Activated T-helper 2 cell treated with anti-CD3 and anti-CD28 coated beads, Interferon-gamma antibody, Interleukin-2, Interleukin-4, amounts not matched to agents 10 μg/mL and 5 μg/mL and 100 μg/mL, durations not matched to agents 14 hours and 24 hours and 36 hours (primary cell): ENCODE measurements around the gene SYTL2. TPM values are rescaled to one million over a fixed set of nuclear protein-coding genes. Genes with fewer than 3 reads are reported as not detected.
"Not testable (repeated sequence)": the region's sequence is repeated elsewhere in the genome, so short reads cannot be mapped to it uniquely, and the experiment has no call there.

Experiments
- DNase-seq: peaks from one replicate; pipeline ENCODE4 v3.0.0; 2021; ENCODE audit warnings: low spot score
- H3K27ac Mint-ChIP-seq: one replicate; pipeline ENCODE4 v1.8.0; 2021; ENCODE audit warnings: mixed read lengths
- H3K27me3 Mint-ChIP-seq: one replicate; pipeline ENCODE4 v1.8.0; 2021; ENCODE audit warnings: low read depth, mixed read lengths
- H3K36me3 Mint-ChIP-seq: one replicate; pipeline ENCODE4 v1.8.0; 2021; ENCODE audit warnings: low read depth, mixed read lengths
- H3K4me1 Mint-ChIP-seq: one replicate; pipeline ENCODE4 v1.8.0; 2021; ENCODE audit warnings: low read depth, mixed read lengths
- H3K4me3 Mint-ChIP-seq: one replicate; pipeline ENCODE4 v1.8.0; 2021; ENCODE audit warnings: low read depth, mild to moderate bottlenecking, moderate library complexity, mixed read lengths
- H3K9me3 Mint-ChIP-seq: one replicate; pipeline ENCODE4 v1.8.0; 2021; ENCODE audit warnings: mixed read lengths
- intact Hi-C: fragments of 100-400 bp; cut with micrococcal nuclease; formaldehyde crosslinking; loops from one replicate; pipeline ENCODE4 v1.15.1; 2023
- total RNA-seq: library from RNA; stranded (reverse); gene quantifications from 2 replicates; pipeline ENCODE4 v1.2.3, GENCODE V29; 2022

SYTL2 gene, protein sequence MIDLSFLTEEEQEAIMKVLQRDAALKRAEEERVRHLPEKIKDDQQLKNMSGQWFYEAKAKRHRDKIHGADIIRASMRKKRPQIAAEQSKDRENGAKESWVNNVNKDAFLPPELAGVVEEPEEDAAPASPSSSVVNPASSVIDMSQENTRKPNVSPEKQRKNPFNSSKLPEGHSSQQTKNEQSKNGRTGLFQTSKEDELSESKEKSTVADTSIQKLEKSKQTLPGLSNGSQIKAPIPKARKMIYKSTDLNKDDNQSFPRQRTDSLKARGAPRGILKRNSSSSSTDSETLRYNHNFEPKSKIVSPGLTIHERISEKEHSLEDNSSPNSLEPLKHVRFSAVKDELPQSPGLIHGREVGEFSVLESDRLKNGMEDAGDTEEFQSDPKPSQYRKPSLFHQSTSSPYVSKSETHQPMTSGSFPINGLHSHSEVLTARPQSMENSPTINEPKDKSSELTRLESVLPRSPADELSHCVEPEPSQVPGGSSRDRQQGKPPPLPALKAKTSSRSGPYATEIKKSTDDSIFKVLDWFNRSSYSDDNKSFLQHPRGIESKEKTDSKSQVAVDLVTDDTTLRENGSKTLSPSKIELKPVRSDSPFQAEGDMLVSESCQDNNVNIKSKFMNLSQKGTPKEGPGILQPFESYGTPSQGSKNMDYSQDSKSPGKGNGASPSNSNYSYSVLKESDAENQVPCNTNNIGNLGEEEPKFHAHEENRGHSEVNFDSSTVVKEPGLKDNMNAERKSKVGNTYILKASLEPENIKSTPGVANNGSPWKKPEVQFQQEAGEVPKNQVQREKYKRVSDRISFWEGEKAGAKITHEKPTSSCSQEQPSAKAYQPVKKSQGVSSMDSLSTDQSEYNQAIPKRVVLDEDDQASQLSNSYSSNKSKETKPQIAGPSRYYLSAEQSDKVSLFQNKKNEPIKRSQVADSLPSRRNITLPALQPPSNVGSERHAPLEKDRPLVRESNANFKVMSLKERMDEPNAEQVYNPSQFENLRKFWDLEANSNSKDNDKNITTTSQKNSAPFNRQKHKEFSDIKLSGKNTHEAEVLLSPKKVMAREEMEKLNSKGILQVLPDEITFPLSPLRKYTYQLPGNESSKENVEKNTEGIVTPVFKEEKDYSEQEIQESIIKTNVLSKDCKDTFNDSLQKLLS (N-terminal part only)
- 16.0 and 17.3 TPM in 2 replicates for total RNA-seq

GRCh38 chr11:85810871-85811611 lies at the start of gene SYTL2:
SYTL2 (minus strand) TSS chr11:85811141; CDS start chr11:85757725, 53,416 bp downstream.
- peak within 1 kb of the TSS; percentile 82 for H3K4me3 Mint-ChIP-seq
- H3K4me1 Mint-ChIP-seq = peaks cover 45% of the 10 kb centered on the region
- DNase-seq = peak; percentile 74
- intact Hi-C loops = loop anchor here (1.0 to 5.0 kb wide), 4 partner anchors 12 to 184 kb away; partner anchors contain the start of genes DLG2 and TMEM126B
- peaks cover 3% of the 10 kb centered on the region for H3K27me3 Mint-ChIP-seq
- H3K36me3 Mint-ChIP-seq = no peaks in the 10 kb centered on the region
- H3K9me3 Mint-ChIP-seq = no peaks in the 10 kb centered on the region
- peak within 1 kb of the TSS; percentile 52 for H3K27ac Mint-ChIP-seq

- H3K9me3 Mint-ChIP-seq, H3K4me3 Mint-ChIP-seq, H3K36me3 Mint-ChIP-seq, H3K4me1 Mint-ChIP-seq, H3K27ac Mint-ChIP-seq, DNase-seq: not testable (repeated sequence)
- intact Hi-C loops = loop anchor here (5.0 to 10.0 kb wide), 4 partner anchors 88 to 825 kb away; partner anchors contain the start of gene EED
- H3K27me3 Mint-ChIP-seq = peaks cover 32% of the 10 kb centered on the region
These were observed 48.6 kb upstream of the SYTL2 start for GRCh38 chr11:85859541-85859940.

DNA sequence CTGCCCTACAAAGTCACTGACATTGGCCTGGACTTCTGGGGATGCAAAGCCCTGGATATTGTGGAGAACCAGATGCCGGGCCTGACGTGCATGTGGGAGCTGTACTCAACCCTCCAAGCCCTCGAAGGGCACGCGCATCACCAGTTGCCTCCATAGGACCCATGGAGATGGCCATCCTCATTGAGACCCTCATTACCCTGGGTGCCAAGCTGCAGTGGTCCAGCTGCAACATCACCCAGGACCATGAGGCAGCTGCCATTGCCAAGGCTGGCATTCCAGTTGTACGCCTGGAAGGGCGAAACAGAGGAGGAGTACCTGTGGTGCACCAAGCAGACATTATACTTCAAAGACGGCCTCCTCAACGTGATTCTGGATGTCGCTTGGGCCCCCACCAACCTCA lies 46.2 kb upstream of the SYTL2 start:
- no peak for DNase-seq
- Mint-ChIP-seq H3K27ac (no peak overlapping the region), H3K36me3 (peaks cover 7% of the 10 kb centered on the region), H3K27me3 (peaks cover 17% of the 10 kb centered on the region), H3K4me1 (peaks cover 13% of the 10 kb centered on the region), H3K4me3 (no peak overlapping the region), H3K9me3 (no peaks in the 10 kb centered on the region)
- intact Hi-C loops = loop anchor here (5.0 to 10.0 kb wide), 4 partner anchors 90 to 828 kb away; partner anchors contain the start of gene EED

DNA sequence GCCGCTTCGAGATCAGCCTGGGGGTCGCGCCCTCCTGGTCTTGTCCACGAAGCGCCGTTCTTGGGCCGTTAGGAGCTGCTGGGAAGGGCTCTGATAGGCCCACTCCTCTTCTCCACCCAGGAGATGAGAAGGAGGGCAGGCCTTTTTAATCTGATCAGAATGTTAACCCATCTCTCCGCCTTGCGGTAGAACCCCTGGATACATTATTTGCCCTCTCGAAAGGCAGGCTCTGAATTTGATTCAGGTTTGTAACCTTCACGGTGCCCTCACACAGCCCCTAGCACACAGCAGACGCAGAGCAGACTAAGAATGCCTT lies 44.4 kb upstream of the SYTL2 start, which contains the start of gene CCDC83:
TSS of gene CCDC83 (plus strand) at position 43 of the 316 bp plus-strand sequence. CDS start 9,741 bp downstream, outside the sequence.
- Mint-ChIP-seq H3K27me3 (peaks cover 5% of the 10 kb centered on the region), H3K27ac (peak within 1 kb of the TSS; percentile 90), H3K4me1 (peaks cover 13% of the 10 kb centered on the region), H3K4me3 (peak within 1 kb of the TSS; percentile 84), H3K36me3 (peaks cover 14% of the 10 kb centered on the region), H3K9me3 (peaks cover under 1% of the 10 kb centered on the region)
- intact Hi-C loops = loop anchor here (1.0 to 10.0 kb wide), 8 partner anchors 28 to 830 kb away; partner anchors contain the start of gene EED
- no peak for DNase-seq

DNA sequence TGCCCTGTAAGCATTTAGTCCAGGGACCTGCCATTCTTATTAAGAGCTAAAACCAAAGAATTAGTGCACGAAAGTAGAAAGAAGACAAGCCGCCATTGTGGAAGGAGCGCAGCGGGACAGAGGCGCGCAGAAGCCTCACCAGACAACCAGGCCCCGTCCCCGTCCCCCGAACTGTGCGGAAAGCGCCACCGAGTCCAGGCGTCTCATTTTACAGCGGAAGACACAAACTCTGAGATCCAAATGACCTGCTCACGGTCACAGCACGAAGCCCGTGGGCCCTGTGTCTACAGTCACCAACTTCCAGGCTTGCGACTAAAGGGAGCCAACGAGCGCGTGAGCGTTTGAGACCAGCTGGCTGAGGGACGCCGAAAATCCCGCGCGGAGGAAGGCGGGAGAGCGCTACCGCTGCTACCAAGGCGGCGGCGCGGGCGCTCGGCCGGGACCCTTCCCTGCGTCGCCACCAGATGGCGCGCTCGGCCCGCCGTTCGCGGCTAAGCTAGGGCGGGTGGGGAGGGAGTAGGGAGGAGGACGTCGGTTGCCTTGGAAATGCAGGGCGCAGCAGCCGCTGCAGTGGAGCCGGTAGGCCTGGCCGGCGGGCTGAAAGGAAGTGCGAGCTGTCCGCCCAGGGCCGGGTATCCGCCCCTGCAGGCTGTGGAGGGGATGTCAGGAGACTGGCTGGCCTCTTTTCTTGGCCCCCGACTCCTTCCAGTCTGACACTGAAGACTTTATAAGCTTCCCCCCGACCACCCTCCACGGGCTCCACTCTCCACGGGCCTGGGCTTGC lies 43.8 kb upstream of the SYTL2 start:
- peaks cover 13% of the 10 kb centered on the region for H3K4me1 Mint-ChIP-seq
- H3K4me3 Mint-ChIP-seq = peak overlapping the region; percentile 84
- peaks cover 3% of the 10 kb centered on the region for H3K27me3 Mint-ChIP-seq
- DNase-seq = peak; percentile 87
- intact Hi-C loops = loop anchor here (1.0 to 10.0 kb wide), 10 partner anchors 27 to 963 kb away; partner anchors contain the start of gene EED
- H3K9me3 Mint-ChIP-seq = peaks cover 4% of the 10 kb centered on the region
- H3K27ac Mint-ChIP-seq = peak overlapping the region; percentile 90
- H3K36me3 Mint-ChIP-seq = peaks cover 17% of the 10 kb centered on the region

GRCh38 chr11:85854212-85854556 lies 43.2 kb upstream of the SYTL2 start:
- H3K4me3 Mint-ChIP-seq = peak overlapping the region; percentile 84
- no peak for DNase-seq
- no peaks in the 10 kb centered on the region for H3K27me3 Mint-ChIP-seq
- H3K9me3 Mint-ChIP-seq = peaks cover 4% of the 10 kb centered on the region
- peaks cover 17% of the 10 kb centered on the region for H3K36me3 Mint-ChIP-seq
- peaks cover 13% of the 10 kb centered on the region for H3K4me1 Mint-ChIP-seq
- H3K27ac Mint-ChIP-seq = peak overlapping the region; percentile 90
- intact Hi-C loops = loop anchor here (1.0 to 10.0 kb wide), 8 partner anchors 160 to 963 kb away; partner anchors contain the start of gene EED

GRCh38 chr11:85853541-85853940 lies 42.6 kb upstream of the SYTL2 start:
- intact Hi-C loops = loop anchor here (5.0 to 10.0 kb wide), 4 partner anchors 391 to 964 kb away; partner anchors contain the start of gene EED
- H3K4me3 Mint-ChIP-seq = peak overlapping the region; percentile 2
- H3K27ac Mint-ChIP-seq, DNase-seq, H3K27me3 Mint-ChIP-seq, H3K9me3 Mint-ChIP-seq: not testable (repeated sequence)
- peaks cover 17% of the 10 kb centered on the region for H3K36me3 Mint-ChIP-seq
- peaks cover 13% of the 10 kb centered on the region for H3K4me1 Mint-ChIP-seq

DNA sequence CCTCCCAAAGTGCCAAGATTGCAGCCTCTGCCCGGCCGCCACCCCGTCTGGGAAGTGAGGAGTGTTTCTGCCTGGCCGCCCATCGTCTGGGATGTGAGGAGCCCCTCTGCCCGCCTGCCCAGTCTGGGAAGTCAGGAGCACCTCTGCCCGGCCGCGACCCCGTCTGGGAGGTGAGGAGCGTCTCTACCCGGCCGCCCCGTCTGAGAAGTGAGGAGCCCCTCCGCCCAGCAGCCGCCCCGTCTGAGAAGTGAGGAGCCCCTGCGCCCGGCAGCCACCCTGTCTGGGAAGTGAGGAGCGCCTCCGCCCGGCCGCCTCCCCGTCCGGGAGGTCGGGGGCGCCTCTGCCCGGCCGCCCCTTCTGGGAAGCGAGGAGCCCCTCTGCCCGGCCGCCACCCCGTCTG lies 41.8 kb upstream of the SYTL2 start:
- H3K4me3 Mint-ChIP-seq, H3K27me3 Mint-ChIP-seq, H3K27ac Mint-ChIP-seq, H3K9me3 Mint-ChIP-seq, DNase-seq: not testable (repeated sequence)
- Mint-ChIP-seq H3K36me3 (peaks cover 17% of the 10 kb centered on the region), H3K4me1 (peaks cover 13% of the 10 kb centered on the region)
- intact Hi-C loops = loop anchor here (5.0 to 10.0 kb wide), 4 partner anchors 392 to 965 kb away; partner anchors contain the start of gene EED

- no peaks in the 10 kb centered on the region for H3K27me3 Mint-ChIP-seq
- peaks cover 17% of the 10 kb centered on the region for H3K36me3 Mint-ChIP-seq
- no peak overlapping the region for H3K4me3 Mint-ChIP-seq
- H3K27ac Mint-ChIP-seq = no peak overlapping the region
- intact Hi-C loops = no loop called here
- H3K9me3 Mint-ChIP-seq = peaks cover 14% of the 10 kb centered on the region
- DNase-seq = no peak
- peaks cover 13% of the 10 kb centered on the region for H3K4me1 Mint-ChIP-seq
These were observed 37.6 kb upstream of the SYTL2 start for GRCh38 chr11:85848556-85848955.

GRCh38 chr11:85848006-85848405 lies 37.1 kb upstream of the SYTL2 start:
- Mint-ChIP-seq H3K36me3 (peaks cover 14% of the 10 kb centered on the region), H3K9me3 (peaks cover 14% of the 10 kb centered on the region), H3K27me3 (no peaks in the 10 kb centered on the region), H3K4me1 (peaks cover 13% of the 10 kb centered on the region), H3K4me3 (no peak overlapping the region), H3K27ac (no peak overlapping the region)
- intact Hi-C loops = no loop called here
- no peak for DNase-seq

GRCh38 chr11:85847436-85847835 lies 36.5 kb upstream of the SYTL2 start:
- peaks cover 14% of the 10 kb centered on the region for H3K9me3 Mint-ChIP-seq
- H3K27me3 Mint-ChIP-seq = no peaks in the 10 kb centered on the region

More at GRCh38 chr11:85847436-85847835, 36.5 kb upstream of the SYTL2 start:
- peaks cover 14% of the 10 kb centered on the region for H3K36me3 Mint-ChIP-seq
- intact Hi-C loops = no loop called here
- H3K4me1 Mint-ChIP-seq = peaks cover 13% of the 10 kb centered on the region
- no peak overlapping the region for H3K27ac Mint-ChIP-seq
- DNase-seq = no peak
- no peak overlapping the region for H3K4me3 Mint-ChIP-seq
